Activated CD4-positive, alpha-beta T cell treated with anti-CD3 and anti-CD28 coated beads for 1 hour (primary cell): ENCODE results near the gene EFCAB6.

Source experiments
- DNase-seq: peaks from one replicate; pipeline ENCODE4 v3.0.0-alpha.2; 2020

Gene EFCAB6

GRCh38 chr22:43497956-43498855, 313.9 kb downstream of the EFCAB6 start:
- DNase-seq = no peak

GRCh38 chr22:43493297-43493696, 318.8 kb downstream of the EFCAB6 start:
- no peak for DNase-seq

GRCh38 chr22:43491737-43492136, 320.4 kb downstream of the EFCAB6 start:
- no peak for DNase-seq

DNA sequence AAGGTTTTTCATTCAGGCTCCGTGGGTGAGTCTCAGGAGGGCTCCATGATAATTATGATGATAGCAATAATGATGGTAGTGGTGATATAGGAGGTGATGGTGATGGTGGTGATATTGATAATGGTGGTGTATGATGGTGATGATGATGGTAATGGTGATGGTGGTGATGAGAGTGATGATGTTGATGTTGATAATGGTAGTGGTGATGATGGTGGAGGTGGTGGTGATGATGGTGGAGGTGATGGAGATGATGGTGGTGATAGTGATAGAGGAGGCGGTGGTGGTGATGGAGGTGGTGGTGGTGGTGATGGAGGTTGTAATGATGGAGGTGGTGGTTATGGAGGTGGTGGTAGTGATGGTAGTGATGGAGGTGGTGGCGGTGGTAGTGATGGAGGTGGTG, 320.9 kb downstream of the EFCAB6 start:
- no peak for DNase-seq

GRCh38 chr22:43490311-43490710, 321.8 kb downstream of the EFCAB6 start:
- no peak for DNase-seq

DNA sequence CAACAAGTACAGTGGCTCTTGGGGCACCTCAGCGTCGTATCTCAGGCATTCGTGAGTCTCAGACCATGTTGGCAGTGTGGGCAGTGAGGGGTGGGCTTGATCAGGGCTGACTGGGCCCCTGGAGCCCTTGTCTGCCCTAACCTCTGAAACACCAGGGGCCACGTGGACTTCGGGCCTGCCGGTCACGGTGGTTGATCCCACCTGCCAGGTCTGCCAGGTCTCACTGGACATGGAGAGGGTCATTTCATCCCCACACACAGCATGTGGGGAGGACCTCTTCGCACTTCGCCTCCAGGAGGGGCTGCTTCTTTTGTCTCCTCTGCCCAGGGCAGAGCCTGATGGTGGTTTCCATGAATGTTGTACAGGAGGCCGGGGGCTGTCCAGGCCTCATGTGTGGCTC, 323.2 kb downstream of the EFCAB6 start:
- no peak for DNase-seq

GRCh38 chr22:43488031-43488866, 323.9 kb downstream of the EFCAB6 start:
- DNase-seq = no peak

DNA sequence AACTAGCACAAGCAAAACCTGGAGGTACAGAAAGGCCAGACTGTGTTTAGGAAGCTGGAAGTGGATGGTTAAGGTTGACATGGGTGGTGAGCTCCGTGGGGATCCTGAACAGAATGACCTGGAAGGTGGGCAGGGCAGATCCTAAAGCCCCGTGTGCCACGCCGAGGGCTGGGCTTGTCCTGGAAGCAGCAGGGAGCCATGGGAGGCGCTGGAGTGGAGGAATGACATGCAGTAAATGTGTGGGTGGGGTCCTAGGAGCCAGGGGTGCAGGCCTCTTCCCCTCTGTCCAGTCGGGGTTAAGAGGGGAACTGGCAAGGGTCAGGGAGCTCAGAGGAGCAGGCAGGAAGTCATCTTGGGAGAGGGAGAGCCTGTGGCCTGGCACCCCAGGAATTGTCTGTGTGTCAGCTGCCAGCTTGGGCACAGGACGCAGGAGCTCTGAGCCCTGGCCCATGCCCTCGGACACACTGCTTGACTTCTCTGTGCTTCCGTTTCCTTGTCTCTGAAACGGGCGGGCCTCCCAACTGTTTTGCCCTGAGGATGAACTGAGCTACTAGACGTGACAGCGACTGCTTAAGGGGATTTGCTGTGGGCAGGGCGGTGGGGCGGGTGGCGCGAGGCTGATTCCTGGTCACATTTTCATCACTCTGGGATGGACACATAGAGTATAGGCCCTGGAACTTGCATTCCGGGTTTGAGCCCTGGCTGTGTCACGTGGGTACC, 324.6 kb downstream of the EFCAB6 start:
- no peak for DNase-seq

DNA sequence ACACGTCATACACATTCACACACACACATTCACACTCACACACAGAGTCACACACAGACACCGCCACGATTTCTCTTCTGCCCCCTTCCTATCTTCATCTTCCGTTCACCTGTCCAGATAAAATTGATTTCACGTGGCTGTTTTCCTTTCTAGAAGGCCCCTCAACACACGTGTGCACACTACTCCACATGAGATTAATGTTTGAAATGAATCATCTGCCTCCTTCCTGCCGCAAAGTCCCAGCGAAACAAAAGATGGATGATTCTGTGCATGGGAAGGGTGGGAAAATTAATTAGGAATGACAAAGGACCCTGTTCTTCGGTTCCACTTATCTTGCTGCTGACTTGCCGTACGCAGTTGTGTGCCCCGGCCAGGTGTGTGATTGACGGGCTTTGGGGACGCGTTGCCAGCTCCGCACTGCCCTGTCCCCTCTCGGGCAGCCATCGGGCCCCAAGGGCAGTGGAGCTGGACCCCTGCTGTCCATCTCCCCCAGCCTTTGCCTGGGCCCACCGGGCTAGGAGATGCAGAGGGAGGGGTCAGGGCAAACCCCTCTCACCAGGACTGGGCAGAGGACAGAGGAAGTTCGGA, 326.5 kb downstream of the EFCAB6 start:
- DNase-seq = no peak

DNA sequence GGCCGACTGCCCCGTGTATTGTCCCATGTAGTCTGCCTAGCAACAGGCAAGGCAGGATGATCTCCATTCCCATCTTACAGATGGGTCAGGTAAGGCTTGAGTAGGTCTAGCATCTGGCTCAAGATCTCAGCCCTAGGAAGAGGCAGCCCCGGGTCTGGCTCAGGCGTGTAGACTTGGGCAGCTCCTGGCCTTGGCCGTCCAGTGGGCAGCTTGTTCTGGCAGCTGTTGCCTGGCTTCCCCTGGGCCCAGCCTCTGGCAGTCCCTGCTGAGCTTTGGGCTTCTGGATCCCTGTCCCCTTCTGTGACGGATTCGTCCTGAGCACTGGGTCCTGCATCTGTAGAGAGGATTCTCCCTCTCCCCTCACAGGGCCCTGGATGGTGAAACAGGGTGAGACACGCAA, 327.9 kb downstream of the EFCAB6 start:
- DNase-seq = no peak

GRCh38 chr22:43483669-43484068, 328.4 kb downstream of the EFCAB6 start:
- DNase-seq = no peak

- no peak for DNase-seq
These were observed 328.8 kb downstream of the EFCAB6 start for GRCh38 chr22:43483266-43483665.

DNA sequence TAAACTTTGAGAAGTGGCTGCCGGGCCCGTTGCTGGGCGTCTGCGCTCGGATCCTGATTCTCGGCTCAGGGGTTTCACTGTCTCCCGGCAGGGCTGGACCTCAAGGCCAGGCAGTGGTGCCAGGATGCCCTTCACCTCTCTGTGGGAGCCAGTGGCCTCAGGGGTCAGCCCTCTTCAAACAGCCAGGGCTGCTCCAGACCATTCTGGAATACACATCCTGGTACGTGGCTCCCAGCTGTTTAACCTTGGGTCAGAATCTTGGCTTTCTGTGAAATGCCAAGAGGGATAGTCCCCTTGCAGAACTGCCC, 329.8 kb downstream of the EFCAB6 start:
- DNase-seq = no peak

DNA sequence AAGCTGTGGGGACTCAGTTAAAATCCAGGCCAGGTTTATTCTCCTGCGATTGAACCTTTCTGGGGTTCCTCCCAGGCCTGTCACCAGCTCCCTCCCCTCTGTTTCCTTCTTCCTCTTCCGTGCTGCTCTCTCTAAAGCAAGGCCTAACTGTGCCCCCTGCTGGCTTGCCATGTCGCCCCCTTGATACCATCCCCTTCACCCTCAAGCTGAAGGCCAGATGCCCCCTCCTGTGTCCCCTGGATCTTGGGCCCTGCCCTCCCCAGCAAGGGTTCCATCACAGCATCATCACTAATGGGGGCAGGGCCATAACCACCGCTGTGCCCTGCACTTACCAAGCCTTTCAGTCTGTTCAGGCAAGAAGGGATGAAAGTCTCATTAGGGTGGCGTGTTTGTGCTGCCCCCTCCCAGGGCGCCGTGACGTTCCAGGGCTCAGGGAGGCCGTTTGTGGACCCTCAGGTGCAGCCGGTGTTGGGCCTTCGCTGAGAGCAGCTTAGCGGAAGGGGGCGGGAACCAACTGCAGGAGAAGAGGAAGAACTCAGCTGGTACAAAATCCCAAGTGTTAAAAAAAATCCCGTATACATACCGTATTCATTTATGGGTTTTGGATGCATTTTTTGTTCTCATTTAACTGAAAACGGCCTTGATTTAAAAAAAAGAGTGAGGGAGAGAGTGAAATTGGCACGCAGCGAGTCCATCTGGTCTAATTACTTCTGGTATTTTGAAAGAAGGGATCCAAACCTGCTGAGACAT, 330.4 kb downstream of the EFCAB6 start:
- DNase-seq = no peak

- DNase-seq = no peak
These were observed 332.1 kb downstream of the EFCAB6 start for GRCh38 chr22:43479962-43480361.

- DNase-seq = no peak
These were observed 332.7 kb downstream of the EFCAB6 start for GRCh38 chr22:43479301-43479950.
